WTC11 (cell line): ENCODE measurements around the gene CRYGN. TPM values are rescaled to one million over a fixed set of nuclear protein-coding genes. Genes with fewer than 3 reads are reported as not detected.

Experiments used
- ATAC-seq: fragments of 200-7000 bp; cut with Tn5 transposase; 2 replicates; pipeline ENCODE4 v1.10.0; 2021; ENCODE audit warnings: mild to moderate bottlenecking, moderate library complexity
- CTCF ChIA-PET: fragments of 300-600 bp; sonication (Branson Sonifier 250); formaldehyde crosslinking; loops from one replicate; lab custom pipeline; 2021; ENCODE audit warnings: antibody characterized with exemption; lab: Charles Lee
- POLR2A ChIA-PET: fragments of 350-600 bp; sonication (Branson Sonifier 250); formaldehyde crosslinking; loops from one replicate; lab custom pipeline; 2021; ENCODE audit warnings: antibody characterized with exemption; lab: Charles Lee
- DNase-seq: peaks from one replicate; pipeline ENCODE4 v3.0.0; 2021; ENCODE audit warnings: low spot score
- H3K27ac Mint-ChIP-seq: 2 replicates; pipeline ENCODE4 v1.8.0; 2021; ENCODE audit warnings: mixed read lengths
- H3K27me3 Mint-ChIP-seq: 2 replicates; pipeline ENCODE4 v1.8.0; 2021; ENCODE audit warnings: low read depth, mild to moderate bottlenecking, moderate library complexity, mixed read lengths
- H3K36me3 Mint-ChIP-seq: 2 replicates; pipeline ENCODE4 v1.8.0; 2021; ENCODE audit warnings: mixed read lengths
- H3K4me1 Mint-ChIP-seq: 2 replicates; pipeline ENCODE4 v1.8.0; 2022; ENCODE audit warnings: mixed read lengths
- H3K4me3 Mint-ChIP-seq: 2 replicates; pipeline ENCODE4 v1.8.0; 2021; ENCODE audit warnings: mild to moderate bottlenecking, moderate library complexity, mixed read lengths
- H3K9me3 Mint-ChIP-seq: 2 replicates; pipeline ENCODE4 v1.8.0; 2021; ENCODE audit warnings: mixed read lengths
- CBFB ChIP-seq: sonication (generic); formaldehyde crosslinking; IDR thresholded peaks from 2 replicates; pipeline ENCODE4 v1.8.1; 2022; ENCODE audit warnings: mild to moderate bottlenecking, low read depth, missing genetic modification reagents
- E2F4 ChIP-seq: sonication (generic); formaldehyde crosslinking; IDR thresholded peaks from 2 replicates; pipeline ENCODE4 v1.8.1; 2022; ENCODE audit warnings: low read depth, mild to moderate bottlenecking, moderate library complexity, missing genetic modification reagents, borderline replicate concordance
- ETV6 ChIP-seq: sonication (generic); formaldehyde crosslinking; IDR thresholded peaks from 2 replicates; pipeline ENCODE4 v1.8.1; 2022; ENCODE audit warnings: mild to moderate bottlenecking, missing genetic modification reagents
- FOXP1 ChIP-seq: sonication (generic); formaldehyde crosslinking; IDR thresholded peaks from 2 replicates; pipeline ENCODE4 v1.8.0; 2022; ENCODE audit warnings: missing genetic modification reagents, mild to moderate bottlenecking, moderate library complexity, borderline replicate concordance
- IRF2 ChIP-seq: sonication (generic); formaldehyde crosslinking; IDR thresholded peaks from 2 replicates; pipeline ENCODE4 v1.8.0; 2022; ENCODE audit warnings: low read depth, missing genetic modification reagents, borderline replicate concordance
- NFE2L1 ChIP-seq: sonication (generic); formaldehyde crosslinking; IDR thresholded peaks from 2 replicates; pipeline ENCODE4 v1.8.1; 2023; ENCODE audit warnings: missing genetic modification reagents
- PRRX2 ChIP-seq: fragments of 250-450 bp; sonication (Bioruptor Pico); IDR thresholded peaks from 2 replicates; pipeline ENCODE4 v1.8.0; 2021; ENCODE audit warnings: mild to moderate bottlenecking
- SMAD3 ChIP-seq: sonication (generic); formaldehyde crosslinking; IDR thresholded peaks from 2 replicates; pipeline ENCODE4 v1.8.0; 2022; ENCODE audit warnings: missing genetic modification reagents, mild to moderate bottlenecking, borderline replicate concordance
- USF2 ChIP-seq: sonication (generic); formaldehyde crosslinking; IDR thresholded peaks from 2 replicates; pipeline ENCODE4 v1.8.1; 2023; ENCODE audit warnings: mild to moderate bottlenecking, missing genetic modification reagents, moderate library complexity
- ZNF121 ChIP-seq: sonication (generic); formaldehyde crosslinking; IDR thresholded peaks from 2 replicates; pipeline ENCODE4 v1.8.0; 2023; ENCODE audit warnings: missing genetic modification reagents
- ZNF396 ChIP-seq: fragments of 250-450 bp; sonication (Bioruptor Pico); IDR thresholded peaks from 2 replicates; pipeline ENCODE4 v1.8.0; 2021; ENCODE audit warnings: mild to moderate bottlenecking, moderate library complexity, borderline replicate concordance
- ZNF425 ChIP-seq: fragments of 250-450 bp; sonication (Bioruptor Pico); conservative IDR thresholded peaks from 2 replicates; pipeline ENCODE4 v1.9.0; 2021; ENCODE audit warnings: mild to moderate bottlenecking
- ZNF671 ChIP-seq: fragments of 250-450 bp; sonication (Bioruptor Pico); IDR thresholded peaks from 2 replicates; pipeline ENCODE4 v1.8.0; 2021; ENCODE audit warnings: mild to moderate bottlenecking
- total RNA-seq: library from RNA; stranded (reverse); gene quantifications from 3 replicates; pipeline ENCODE4 v1.2.3, GENCODE V29; 2021
- TF ChIP-seq, protein P1 (sequence below): sonication (generic); formaldehyde crosslinking; IDR thresholded peaks from 2 replicates; pipeline ENCODE4 v1.8.1; 2022; ENCODE audit warnings: missing genetic modification reagents, borderline replicate concordance
- TF ChIP-seq, protein P2 (sequence below): sonication (generic); formaldehyde crosslinking; IDR thresholded peaks from 2 replicates; pipeline ENCODE4 v1.8.0; 2022; ENCODE audit warnings: missing genetic modification reagents
- TF ChIP-seq, protein P3 (sequence below): sonication (generic); formaldehyde crosslinking; IDR thresholded peaks from 2 replicates; pipeline ENCODE4 v1.8.1; 2022; ENCODE audit warnings: mild to moderate bottlenecking, missing genetic modification reagents, moderate library complexity, borderline replicate concordance
- TF ChIP-seq, protein P4 (sequence below): sonication (generic); formaldehyde crosslinking; IDR thresholded peaks from 2 replicates; pipeline ENCODE4 v1.8.1; 2022; ENCODE audit warnings: mild to moderate bottlenecking, moderate library complexity, missing genetic modification reagents
- TF ChIP-seq, protein P5 (sequence below): sonication (generic); formaldehyde crosslinking; IDR thresholded peaks from 2 replicates; pipeline ENCODE4 v1.8.0; 2023; ENCODE audit warnings: mild to moderate bottlenecking, missing genetic modification reagents
- TF ChIP-seq, protein P6 (sequence below): sonication (generic); formaldehyde crosslinking; IDR thresholded peaks from 2 replicates; pipeline ENCODE4 v1.8.0; 2022; ENCODE audit warnings: mild to moderate bottlenecking, missing genetic modification reagents

CRYGN gene
- total RNA-seq, 1 experiment from 2014 or later: 1.5 TPM

GRCh38 chr7:151470711-151471110 lies 30.8 kb upstream of the CRYGN start (continued):
- TF ChIP-seq ZNF425 (CRISPR knock-in tag) (no peak), SMAD3 (CRISPR knock-in tag) (no peak), ZNF396 (CRISPR knock-in tag) (no peak)

- Mint-ChIP-seq H3K4me1 (peaks cover 70% of the 10 kb centered on the region), H3K4me3 (no peak overlapping the region), H3K9me3 (peaks cover 14% of the 10 kb centered on the region), H3K27ac (peak overlapping the region; percentile 67), H3K27me3 (no peaks in the 10 kb centered on the region), H3K36me3 (peaks cover 76% of the 10 kb centered on the region)
- POLR2A ChIA-PET: no interaction called here
- CTCF ChIA-PET: no interaction called here
- ATAC-seq (no peak), DNase-seq (no peak)
- TF ChIP-seq, protein P1, sequence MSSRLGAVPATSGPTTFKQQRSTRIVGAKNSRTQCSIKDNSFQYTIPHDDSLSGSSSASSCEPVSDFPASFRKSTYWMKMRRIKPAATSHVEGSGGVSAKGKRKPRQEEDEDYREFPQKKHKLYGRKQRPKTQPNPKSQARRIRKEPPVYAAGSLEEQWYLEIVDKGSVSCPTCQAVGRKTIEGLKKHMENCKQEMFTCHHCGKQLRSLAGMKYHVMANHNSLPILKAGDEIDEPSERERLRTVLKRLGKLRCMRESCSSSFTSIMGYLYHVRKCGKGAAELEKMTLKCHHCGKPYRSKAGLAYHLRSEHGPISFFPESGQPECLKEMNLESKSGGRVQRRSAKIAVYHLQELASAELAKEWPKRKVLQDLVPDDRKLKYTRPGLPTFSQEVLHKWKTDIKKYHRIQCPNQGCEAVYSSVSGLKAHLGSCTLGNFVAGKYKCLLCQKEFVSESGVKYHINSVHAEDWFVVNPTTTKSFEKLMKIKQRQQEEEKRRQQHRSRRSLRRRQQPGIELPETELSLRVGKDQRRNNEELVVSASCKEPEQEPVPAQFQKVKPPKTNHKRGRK (CRISPR knock-in tag): no peak
- TF ChIP-seq, protein P2, sequence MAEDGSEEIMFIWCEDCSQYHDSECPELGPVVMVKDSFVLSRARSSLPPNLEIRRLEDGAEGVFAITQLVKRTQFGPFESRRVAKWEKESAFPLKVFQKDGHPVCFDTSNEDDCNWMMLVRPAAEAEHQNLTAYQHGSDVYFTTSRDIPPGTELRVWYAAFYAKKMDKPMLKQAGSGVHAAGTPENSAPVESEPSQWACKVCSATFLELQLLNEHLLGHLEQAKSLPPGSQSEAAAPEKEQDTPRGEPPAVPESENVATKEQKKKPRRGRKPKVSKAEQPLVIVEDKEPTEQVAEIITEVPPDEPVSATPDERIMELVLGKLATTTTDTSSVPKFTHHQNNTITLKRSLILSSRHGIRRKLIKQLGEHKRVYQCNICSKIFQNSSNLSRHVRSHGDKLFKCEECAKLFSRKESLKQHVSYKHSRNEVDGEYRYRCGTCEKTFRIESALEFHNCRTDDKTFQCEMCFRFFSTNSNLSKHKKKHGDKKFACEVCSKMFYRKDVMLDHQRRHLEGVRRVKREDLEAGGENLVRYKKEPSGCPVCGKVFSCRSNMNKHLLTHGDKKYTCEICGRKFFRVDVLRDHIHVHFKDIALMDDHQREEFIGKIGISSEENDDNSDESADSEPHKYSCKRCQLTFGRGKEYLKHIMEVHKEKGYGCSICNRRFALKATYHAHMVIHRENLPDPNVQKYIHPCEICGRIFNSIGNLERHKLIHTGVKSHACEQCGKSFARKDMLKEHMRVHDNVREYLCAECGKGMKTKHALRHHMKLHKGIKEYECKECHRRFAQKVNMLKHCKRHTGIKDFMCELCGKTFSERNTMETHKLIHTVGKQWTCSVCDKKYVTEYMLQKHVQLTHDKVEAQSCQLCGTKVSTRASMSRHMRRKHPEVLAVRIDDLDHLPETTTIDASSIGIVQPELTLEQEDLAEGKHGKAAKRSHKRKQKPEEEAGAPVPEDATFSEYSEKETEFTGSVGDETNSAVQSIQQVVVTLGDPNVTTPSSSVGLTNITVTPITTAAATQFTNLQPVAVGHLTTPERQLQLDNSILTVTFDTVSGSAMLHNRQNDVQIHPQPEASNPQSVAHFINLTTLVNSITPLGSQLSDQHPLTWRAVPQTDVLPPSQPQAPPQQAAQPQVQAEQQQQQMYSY (CRISPR knock-in tag): no peak
- TF ChIP-seq, protein P3, sequence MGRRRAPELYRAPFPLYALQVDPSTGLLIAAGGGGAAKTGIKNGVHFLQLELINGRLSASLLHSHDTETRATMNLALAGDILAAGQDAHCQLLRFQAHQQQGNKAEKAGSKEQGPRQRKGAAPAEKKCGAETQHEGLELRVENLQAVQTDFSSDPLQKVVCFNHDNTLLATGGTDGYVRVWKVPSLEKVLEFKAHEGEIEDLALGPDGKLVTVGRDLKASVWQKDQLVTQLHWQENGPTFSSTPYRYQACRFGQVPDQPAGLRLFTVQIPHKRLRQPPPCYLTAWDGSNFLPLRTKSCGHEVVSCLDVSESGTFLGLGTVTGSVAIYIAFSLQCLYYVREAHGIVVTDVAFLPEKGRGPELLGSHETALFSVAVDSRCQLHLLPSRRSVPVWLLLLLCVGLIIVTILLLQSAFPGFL (CRISPR knock-in tag): no peak
- TF ChIP-seq E2F4: no peak
- TF ChIP-seq ETV6 (CRISPR knock-in tag): no peak
- no peak for TF ChIP-seq NFE2L1 (CRISPR knock-in tag)
- no peak for TF ChIP-seq PRRX2
- TF ChIP-seq USF2 (CRISPR knock-in tag): no peak
- no peak for TF ChIP-seq FOXP1 (CRISPR knock-in tag)
- no peak for TF ChIP-seq ZNF121 (CRISPR knock-in tag)
- TF ChIP-seq, protein P4, sequence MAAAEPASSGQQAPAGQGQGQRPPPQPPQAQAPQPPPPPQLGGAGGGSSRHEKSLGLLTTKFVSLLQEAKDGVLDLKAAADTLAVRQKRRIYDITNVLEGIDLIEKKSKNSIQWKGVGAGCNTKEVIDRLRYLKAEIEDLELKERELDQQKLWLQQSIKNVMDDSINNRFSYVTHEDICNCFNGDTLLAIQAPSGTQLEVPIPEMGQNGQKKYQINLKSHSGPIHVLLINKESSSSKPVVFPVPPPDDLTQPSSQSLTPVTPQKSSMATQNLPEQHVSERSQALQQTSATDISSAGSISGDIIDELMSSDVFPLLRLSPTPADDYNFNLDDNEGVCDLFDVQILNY (CRISPR knock-in tag): no peak
- no peak for TF ChIP-seq ZNF671
- TF ChIP-seq, protein P5, sequence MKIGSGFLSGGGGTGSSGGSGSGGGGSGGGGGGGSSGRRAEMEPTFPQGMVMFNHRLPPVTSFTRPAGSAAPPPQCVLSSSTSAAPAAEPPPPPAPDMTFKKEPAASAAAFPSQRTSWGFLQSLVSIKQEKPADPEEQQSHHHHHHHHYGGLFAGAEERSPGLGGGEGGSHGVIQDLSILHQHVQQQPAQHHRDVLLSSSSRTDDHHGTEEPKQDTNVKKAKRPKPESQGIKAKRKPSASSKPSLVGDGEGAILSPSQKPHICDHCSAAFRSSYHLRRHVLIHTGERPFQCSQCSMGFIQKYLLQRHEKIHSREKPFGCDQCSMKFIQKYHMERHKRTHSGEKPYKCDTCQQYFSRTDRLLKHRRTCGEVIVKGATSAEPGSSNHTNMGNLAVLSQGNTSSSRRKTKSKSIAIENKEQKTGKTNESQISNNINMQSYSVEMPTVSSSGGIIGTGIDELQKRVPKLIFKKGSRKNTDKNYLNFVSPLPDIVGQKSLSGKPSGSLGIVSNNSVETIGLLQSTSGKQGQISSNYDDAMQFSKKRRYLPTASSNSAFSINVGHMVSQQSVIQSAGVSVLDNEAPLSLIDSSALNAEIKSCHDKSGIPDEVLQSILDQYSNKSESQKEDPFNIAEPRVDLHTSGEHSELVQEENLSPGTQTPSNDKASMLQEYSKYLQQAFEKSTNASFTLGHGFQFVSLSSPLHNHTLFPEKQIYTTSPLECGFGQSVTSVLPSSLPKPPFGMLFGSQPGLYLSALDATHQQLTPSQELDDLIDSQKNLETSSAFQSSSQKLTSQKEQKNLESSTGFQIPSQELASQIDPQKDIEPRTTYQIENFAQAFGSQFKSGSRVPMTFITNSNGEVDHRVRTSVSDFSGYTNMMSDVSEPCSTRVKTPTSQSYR (CRISPR knock-in tag): no peak
- TF ChIP-seq CBFB: no peak
- no peak for TF ChIP-seq IRF2
- TF ChIP-seq, protein P6, sequence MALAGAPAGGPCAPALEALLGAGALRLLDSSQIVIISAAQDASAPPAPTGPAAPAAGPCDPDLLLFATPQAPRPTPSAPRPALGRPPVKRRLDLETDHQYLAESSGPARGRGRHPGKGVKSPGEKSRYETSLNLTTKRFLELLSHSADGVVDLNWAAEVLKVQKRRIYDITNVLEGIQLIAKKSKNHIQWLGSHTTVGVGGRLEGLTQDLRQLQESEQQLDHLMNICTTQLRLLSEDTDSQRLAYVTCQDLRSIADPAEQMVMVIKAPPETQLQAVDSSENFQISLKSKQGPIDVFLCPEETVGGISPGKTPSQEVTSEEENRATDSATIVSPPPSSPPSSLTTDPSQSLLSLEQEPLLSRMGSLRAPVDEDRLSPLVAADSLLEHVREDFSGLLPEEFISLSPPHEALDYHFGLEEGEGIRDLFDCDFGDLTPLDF (CRISPR knock-in tag): no peak
Measured at GRCh38 chr7:151469281-151469680, 29.3 kb upstream of the CRYGN start.
